NCI-H2081 (cell line): ENCODE data around the gene CYB5R3.

Experiments
- DNase-seq, 2 experiments: peaks; one replicate each; lab custom pipeline; 2025; lab: John Stamatoyannopoulos, UW

The CYB5R3 gene

DNA sequence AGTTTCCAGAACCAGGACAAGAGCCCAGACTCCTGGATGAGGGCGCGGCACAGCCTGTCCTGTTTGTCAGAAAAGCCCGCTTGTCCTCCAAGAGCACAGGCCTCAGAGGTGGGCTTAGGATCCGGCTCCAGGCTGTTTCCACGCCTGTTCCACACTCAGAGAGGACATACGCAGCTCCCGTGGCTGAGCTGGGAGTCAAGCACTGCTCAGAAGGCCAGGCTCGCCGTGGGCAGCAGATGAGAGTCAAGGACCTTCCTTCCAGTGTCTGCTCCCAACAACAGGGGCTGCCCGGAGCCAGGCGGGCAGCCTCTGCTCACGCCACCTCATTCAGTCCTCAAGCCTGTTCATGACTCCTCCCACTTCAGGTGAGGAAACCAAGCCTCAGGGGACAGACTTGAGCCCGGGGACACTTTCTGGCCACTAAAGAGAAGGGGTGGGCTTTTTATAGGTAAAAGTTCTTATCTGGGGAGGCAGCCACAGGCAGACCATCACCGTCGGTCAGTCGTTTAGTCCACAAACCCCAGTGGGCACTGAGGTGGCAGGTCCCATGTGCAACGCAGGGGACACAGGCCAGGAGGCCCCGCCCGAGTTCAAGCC is 3.8 kb downstream of the CYB5R3 start:
- no peak for DNase-seq

DNA sequence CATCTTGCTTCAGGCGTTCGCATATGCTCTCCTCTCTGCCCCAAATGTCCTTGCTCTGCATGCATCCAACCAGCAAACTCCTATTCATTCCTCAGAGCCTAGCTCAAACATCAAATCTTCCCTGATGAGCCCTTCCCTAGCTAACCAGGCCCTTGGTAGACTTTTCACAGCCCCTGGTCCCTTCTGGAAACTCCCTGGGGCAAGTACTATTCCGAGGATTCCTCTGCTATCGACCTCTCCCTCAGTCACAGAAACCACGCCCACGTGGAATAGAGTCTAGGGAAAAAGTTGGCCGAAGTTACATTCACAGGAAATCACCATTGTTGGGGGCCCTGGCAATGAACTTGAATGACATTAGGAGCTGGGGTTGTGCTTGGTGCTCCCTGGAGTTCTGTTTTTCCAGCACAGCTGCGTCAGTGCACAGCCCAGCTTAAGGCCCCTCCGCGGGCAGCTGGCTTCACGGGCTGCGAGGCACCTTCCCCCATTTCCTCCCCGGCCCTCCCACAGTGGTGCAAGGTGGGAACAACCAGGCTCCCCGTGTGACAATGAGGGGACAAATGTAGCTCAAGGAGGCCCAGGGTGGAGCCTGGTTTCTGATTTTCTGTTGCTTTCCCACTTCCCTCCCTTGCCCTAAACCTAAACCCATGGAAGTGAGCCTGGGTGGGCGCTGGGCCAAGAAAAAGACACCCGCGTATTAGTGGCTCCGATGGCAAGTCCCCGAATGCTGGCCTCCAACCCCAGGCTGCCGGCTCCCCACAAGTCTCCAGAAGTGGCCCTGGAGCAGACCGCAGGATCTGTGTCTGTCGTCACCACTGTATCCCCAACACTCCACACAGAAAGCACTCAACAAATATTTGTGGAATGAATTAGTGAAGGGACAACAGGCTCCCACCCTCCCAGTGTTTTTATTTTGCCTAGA is 4.5 kb downstream of the CYB5R3 start:
- no peak for DNase-seq

DNA sequence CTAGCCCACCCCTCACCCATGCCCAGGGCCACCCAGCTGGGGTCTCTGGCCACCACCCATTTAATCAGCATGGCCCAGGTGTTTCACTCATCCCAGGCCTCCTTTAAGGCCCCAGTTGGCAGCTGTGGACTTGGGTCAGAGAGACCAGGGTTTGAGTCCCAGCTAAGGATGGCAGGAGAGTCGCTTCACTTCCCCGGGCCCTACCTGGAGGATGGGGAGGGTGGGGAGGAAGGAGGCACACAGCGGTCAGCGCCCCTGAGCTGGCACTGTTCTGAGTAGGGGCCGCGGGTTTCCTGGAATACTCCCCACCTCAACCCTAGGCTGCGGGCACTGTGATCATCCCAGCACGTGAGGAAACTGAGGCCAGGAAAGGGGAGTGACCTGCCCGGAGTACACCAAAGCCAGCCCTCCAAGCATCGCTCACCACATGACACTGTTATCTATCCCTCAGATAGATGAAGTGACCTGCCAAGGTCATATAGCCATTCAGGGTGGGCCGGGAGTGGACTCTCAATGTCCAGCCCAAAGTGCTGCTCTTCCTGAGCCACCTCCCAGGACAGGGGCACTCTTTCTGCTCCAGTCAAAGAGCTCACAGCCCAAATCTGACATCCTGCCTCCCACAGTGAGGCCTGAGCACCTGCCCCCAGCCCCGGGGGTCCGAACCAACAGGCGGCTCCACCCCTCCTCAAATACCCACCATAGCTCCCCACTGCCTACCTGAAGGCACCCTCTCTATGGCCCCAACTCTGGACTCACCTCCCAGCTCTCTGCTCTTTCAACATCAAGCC is 5.4 kb downstream of the CYB5R3 start:
- DNase-seq: no peak

DNA sequence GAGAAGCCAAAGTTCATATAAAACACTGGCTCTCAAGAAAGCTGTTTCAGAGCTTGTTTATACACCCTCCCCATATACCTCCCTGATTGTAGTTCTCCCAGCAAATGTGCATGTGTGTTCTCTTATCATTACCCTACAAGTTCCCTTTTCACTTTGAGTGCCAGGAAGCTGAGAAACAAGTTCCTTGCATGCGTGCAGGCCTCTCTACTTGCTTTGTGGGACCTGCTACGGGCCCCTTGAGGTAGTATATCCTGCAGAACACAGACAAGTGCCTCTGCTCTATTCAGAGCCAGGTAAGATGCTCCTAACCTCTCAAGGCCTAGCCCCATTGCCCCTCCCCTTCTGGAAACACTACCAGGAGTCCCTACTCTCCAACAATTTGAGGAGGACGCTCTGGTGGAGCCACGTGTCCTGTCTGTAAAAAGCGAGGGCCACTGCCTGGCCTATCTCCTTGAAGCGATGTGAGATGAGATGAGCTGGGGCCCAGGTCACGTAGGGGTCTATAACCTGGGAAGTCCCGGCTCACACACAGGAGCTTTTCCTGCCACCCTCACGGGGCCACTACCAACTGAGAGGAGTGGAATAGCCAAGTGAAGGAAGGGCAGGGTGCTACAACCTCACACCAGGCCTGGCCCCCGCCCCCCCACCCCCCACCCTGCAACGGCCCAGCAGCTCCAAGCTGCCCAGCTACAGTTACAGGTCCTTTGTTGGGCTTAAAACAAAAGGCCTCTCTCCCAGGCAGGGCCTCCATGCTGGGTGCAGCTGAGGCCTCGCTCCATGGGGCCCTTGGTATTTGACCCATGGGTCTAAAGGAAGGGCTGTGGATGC is 6.2 kb downstream of the CYB5R3 start:
- no peak for DNase-seq

DNA sequence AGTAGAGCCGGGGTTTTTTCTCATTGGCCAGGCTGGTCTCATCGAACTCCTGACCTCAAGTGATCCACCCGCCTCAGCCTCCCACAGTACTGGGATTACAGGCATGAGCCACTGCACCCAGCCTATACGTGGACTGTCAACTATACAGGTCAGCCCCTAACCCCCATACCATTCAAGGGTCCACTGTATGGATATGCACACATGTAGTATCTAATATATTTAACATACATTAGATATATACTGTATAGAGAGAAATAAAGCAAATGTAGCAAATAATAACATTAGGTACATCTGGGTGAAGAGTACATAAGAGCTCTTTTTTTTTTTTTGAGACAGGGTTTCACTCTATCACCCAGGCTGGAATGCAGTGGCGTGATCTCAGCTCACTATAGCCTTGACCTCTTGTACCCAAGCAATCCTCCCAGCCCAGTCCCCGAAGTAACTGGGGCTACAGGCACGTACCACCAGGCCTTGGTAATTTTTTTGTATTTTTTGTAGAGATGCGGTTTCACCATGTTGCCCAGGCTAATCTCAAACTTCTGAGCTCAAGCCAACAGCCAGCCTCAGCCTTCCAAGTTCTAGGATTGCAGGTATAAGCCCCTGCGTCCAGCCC is 7.3 kb downstream of the CYB5R3 start:
- DNase-seq: no peak

- no peak for DNase-seq
Observed at GRCh38 chr22:42639541-42640241, 9.5 kb downstream of the CYB5R3 start.

GRCh38 chr22:42637555-42637954 is 11.6 kb downstream of the CYB5R3 start:
- no peak for DNase-seq

- no peak for DNase-seq
Observed at GRCh38 chr22:42636506-42636905, 12.7 kb downstream of the CYB5R3 start.

GRCh38 chr22:42635531-42635930 is 13.7 kb downstream of the CYB5R3 start:
- no peak for DNase-seq

DNA sequence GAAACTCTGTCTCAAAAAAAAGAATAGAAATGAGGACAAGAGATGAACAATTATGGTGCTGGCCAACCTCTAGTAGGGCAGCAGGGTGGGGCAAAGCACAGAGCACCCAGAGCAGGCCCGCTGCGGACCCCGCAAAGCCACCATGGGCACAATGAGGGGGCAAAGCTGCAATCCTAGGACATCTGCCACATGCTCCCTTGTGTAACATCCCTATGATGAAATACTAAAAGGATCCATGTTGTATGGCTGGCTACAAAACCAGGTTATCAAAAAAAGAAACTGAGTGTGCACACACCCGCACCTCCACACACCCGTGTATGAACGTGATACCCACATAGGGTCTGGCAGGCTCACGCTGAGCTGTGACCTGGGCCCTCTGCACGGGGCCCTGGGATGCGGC is 16.2 kb downstream of the CYB5R3 start:
- no peak for DNase-seq

DNA sequence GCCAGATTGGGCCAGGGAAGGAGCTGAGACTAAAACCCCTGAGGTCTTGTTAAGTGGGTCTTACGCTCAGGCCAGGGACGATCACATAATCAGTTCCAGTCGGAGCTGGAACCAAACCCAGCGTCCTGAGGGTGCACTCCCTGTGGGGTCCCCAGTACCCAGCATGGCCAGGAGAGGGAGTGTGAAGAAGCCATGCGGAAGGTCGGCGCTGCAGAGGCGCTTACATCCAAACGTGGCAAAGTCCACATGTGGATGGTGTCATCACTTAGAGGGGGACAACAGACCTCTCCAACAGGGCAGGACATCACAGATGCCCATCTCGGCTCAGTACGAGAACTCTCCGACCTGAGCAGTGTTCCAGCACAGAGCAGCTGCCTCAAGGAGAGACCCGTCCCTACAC is 17.1 kb downstream of the CYB5R3 start:
- DNase-seq: no peak

DNA sequence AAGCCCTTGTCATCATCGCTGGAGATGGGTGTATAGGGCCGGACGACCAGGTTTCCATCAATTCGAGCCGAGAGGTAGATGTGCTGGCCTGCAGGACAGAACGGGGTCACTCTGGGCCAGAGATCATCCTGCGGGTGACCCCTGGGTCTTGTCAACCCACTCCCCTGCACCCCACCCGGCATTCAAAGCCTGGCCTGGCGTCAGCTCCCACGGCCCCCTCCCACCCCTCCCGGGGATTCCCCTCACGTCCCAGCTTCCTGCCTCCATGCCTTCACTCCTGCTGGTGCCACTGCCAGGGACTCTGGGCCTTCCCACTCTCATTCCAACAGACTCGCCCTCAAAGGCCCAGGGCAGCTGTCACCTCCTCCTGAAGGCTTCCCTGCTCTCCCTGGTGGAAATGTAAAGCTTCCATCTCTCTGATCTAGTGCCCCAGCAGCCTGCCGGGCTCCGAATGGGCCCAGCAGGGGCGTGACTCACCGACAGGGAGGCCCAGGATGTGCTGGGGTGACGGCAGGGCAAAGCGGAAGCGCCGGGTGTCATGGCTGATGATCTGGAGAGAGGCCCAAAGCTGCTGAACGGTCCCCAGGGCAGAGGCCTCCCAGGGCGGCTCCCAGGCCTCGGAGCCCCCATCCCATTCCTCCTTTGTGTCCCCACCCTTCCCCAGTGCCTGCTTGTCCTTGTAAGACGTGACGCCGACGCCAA is 18.1 kb downstream of the CYB5R3 start:
- no peak for DNase-seq

DNA sequence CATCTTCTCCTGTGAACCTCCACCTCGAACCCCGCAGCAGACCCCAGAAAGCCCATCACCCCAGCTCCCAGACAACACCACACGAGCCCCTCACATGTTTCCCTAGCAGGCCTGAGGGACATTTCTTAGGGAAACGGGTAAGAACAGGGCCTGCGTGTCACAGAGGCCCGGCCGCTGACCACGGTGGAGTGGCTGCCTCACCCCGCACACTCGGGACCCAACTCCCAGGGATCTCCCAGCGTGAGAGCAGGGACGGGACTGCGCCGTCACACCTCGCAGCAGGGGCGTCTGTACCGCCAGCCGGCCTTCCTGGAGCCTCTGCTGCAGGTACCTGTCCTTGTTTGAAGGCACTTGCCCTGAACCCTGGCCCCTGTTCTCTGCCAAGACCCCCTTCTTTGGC is 19.0 kb downstream of the CYB5R3 start:
- DNase-seq: no peak

DNA sequence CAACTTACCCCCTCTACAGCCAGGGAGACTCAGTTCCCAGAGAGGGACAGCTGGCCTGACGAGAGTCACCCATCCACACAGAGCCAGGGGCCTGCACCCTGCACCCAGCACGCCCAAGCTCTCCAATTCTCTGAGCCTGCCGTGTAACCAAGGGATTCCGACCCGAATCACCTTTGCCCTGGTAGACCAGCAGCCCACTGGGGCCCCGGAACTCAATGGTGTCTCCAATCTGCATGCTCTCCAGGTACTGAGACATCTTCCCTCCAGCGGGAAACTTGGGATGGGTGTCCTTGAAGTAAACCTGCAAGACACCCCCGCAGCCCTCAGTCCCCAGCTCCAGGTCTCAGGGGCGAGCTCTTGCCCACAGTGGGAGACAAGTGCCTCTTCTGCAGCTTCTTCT is 21.2 kb downstream of the CYB5R3 start:
- DNase-seq: no peak

DNA sequence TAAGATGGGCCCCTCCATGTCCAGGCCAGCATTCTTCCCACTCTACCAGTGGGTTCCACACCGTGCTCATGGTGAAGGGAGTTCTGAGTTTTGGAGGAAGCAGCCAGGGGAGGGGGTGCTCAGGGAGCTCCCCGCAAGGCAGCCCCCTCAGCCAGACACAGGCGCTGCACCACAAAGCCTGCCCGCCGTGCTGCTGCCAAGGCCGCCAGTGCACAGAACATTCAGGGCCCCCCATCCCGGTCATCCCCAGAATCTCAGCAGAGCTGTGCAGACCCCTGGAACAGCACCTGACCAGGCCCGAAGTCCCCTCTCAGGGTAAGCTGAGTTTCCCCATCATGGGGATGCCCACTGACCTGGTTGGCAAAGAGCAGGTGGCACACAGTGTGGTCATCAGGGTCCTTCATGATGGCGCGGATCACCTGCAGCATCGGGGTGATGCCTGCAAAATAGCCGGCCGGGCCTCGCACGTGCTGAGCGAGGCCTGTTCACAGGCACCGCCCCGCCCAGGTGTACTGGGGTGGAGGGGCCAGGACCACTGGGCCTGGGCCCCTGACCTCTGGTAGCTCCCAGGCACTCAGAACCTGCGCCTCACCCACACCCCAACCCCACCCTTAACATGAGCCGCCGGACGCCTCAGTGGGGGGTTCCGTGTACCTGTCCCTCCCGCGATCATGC is 22.1 kb downstream of the CYB5R3 start:
- DNase-seq: no peak

DNA sequence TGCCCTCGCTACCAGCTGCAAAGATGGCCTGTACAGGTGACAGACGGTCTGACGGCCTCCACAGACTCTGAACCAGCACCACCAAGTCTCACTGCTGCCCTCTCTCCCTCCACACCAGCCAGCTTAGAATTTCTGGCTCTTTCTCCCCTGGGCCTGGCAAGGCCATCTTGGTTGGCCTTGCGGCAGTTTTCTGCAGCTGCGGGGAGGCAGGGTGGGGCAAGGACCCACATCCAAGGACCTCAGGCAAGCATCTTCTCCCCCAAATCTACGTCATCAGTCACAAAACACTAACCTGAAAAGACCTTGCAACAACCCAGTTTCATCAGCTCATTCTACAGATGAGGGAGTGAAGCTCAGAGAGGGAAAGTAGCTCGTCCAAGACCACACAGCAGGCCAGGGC is 22.8 kb downstream of the CYB5R3 start:
- no peak for DNase-seq

GRCh38 chr22:42625416-42625815 is 23.8 kb downstream of the CYB5R3 start:
- no peak for DNase-seq

- DNase-seq: no peak
Observed at GRCh38 chr22:42624551-42625106, 24.6 kb downstream of the CYB5R3 start.

GRCh38 chr22:42623756-42624441 is 25.3 kb downstream of the CYB5R3 start:
- DNase-seq: peak; percentile 6 to 21
